HG03457 (cell line): ENCODE data around the gene NR4A1.

ENCODE experiments used
- ATAC-seq: cut with Tn5 transposase; IDR thresholded peaks from one replicate; pipeline ENCODE4 v1.9.1; 2021; ENCODE audit warnings: moderate number of reproducible peaks; ENCODE audit not compliant: unreplicated experiment

Gene NR4A1

DNA sequence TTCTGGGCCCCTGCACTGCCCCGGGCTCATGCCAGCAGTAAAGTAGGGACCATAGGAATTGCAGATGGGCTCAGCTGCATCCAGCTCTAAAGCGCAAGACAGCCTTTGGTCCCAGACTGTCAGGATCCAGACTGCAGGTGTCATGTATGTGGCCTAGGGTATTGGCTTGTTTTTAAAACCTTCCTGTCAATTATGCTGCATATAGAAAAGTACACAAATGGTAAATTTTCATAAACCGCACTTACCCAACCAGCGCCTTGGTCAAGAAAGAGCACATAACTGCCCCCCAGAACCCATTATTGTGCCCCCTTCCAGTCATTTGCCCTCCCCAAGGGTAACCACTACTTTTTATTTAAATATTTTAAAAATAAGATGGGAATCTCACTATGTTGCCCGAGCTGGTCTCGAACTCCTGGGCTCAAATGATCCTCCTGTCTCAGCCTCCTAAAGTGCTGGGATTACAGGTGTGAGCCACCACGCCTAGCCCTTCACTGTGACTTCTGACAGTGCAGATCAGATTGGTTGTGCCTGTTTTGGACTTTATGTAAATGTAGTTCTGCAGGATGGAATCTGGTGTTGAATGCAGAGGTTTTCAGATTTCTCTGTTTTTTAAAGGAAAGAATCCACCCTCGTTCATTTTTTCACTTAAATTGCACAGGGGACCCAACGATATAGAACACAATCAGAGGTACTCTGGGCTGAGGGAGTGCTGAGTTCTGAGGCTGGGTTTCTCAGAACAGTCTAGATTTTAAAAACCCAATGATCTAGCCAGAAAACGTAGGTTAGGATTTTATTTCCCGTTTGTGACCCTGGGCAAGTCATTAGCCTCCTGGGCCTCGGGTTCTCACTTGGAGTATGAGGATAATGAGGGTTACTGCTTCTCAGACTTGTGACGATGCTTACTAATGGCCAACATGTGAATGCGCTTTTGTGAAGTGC lies 6.7 kb downstream of the NR4A1 start:
- no peak for ATAC-seq

DNA sequence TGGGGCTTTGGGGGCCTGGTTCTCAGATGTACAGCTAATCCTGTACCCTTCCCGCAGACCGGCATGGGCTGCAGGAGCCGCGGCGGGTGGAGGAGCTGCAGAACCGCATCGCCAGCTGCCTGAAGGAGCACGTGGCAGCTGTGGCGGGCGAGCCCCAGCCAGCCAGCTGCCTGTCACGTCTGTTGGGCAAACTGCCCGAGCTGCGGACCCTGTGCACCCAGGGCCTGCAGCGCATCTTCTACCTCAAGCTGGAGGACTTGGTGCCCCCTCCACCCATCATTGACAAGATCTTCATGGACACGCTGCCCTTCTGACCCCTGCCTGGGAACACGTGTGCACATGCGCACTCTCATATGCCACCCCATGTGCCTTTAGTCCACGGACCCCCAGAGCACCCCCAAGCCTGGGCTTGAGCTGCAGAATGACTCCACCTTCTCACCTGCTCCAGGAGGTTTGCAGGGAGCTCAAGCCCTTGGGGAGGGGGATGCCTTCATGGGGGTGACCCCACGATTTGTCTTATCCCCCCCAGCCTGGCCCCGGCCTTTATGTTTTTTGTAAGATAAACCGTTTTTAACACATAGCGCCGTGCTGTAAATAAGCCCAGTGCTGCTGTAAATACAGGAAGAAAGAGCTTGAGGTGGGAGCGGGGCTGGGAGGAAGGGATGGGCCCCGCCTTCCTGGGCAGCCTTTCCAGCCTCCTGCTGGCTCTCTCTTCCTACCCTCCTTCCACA lies 7.6 kb downstream of the NR4A1 start:
- no peak for ATAC-seq

DNA sequence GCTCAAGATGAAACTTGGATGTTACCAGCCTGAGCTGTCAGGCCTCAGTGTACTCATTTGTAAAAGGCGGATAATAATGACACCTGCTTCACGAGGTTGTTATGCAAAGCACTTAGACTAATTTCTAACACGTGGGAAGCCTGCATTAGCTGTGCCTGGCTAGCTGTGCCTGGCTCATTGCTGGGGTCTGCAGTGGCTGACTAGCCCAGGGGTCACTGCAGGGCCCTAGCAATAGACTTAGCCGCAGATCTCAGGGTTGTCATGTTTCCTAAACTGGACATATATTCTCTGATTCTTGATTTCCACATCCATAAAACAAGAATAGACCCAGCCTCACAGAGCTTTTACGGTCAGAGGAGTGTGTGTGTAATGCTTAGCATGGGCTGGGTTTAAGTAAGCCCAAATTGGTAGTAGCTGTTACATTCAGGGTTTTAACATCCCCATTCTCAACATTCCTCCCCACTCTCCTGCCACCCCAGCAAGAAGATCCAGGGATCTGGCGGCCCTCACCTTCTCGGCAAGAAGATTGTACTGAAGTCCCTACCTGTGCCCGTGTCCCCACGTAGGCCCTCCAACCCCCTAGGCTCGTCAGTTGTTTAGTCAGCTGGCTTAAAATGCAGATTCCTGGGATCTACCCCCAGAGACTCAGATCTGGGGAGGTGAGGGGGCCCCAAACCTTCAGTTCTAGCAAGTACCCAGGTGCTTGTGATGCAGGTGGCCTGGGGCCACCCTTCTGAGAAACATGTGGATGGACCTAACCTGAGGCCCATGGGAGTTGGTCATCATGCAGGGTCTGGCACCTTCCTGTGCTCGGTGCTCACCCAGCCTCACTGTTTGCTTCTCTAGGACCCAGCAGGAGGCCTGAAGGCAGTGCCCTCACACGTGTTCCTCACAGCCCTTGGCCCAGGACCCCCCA lies 8.6 kb downstream of the NR4A1 start:
- ATAC-seq: no peak

DNA sequence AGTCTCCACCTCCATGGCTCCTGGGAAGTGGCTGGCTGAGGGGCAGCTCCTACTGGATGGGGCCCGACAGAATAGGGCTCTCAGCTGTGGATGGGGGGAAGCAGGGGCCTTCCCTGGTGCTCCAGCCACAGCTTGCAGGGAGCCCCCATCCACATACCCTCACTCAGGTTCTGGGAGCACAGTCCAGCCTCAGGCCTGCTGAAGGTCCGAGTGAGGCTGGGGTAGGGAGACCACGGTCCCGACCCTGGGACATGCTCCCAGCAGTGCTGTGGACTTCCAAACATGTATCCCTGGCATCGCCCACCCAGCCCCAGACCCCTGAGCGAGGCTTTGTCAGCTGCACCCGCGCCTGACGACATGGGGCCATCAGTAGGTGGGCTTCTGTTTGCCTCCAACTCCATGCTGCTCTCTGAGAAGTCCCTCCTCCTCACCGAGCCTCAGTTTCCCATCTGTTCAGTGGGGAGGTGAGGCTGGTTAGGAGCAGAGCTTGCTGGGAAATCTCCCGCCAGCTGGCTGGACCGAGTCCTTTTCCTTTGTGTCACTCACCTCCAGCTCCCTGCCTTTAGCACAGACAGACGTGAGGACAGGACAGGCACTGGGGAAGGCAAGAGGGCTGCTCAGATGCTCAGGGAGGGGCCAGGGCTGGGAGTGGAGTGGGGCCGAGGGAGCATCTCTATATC lies 9.4 kb downstream of the NR4A1 start:
- no peak for ATAC-seq

DNA sequence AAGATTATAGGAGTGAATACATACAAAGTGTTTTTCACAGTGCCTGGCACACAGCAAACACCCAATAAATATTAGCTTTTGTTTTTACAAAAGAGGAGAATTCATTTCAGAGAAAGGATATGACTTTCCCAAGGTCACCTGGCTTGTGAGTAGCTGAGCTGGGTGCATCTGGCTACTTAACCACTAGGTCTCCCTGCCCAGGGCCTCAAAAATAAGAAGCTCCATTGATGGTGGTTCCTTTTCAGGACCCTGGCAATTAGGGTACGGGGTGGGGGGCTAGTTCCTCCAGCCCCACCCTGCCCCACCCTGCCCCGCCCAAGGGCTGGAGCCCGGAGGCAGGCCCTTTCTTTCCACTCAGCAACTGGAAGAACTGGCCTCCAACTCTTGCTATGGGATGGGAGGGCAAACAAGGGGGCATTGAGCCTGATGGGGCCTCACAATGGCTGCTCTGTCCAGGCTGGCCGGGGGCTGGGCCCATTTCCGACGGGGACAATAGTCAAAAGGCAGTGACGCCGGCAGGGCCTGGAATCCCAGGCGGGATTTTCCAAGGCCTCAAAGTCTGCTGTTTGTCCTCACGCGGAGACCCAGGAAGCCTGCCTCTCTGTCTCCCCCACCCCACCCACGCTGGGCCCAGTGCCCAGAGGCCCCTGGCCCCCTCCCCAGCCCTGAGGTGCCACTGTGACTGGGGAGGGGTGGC lies 10.4 kb downstream of the NR4A1 start:
- ATAC-seq: no peak

DNA sequence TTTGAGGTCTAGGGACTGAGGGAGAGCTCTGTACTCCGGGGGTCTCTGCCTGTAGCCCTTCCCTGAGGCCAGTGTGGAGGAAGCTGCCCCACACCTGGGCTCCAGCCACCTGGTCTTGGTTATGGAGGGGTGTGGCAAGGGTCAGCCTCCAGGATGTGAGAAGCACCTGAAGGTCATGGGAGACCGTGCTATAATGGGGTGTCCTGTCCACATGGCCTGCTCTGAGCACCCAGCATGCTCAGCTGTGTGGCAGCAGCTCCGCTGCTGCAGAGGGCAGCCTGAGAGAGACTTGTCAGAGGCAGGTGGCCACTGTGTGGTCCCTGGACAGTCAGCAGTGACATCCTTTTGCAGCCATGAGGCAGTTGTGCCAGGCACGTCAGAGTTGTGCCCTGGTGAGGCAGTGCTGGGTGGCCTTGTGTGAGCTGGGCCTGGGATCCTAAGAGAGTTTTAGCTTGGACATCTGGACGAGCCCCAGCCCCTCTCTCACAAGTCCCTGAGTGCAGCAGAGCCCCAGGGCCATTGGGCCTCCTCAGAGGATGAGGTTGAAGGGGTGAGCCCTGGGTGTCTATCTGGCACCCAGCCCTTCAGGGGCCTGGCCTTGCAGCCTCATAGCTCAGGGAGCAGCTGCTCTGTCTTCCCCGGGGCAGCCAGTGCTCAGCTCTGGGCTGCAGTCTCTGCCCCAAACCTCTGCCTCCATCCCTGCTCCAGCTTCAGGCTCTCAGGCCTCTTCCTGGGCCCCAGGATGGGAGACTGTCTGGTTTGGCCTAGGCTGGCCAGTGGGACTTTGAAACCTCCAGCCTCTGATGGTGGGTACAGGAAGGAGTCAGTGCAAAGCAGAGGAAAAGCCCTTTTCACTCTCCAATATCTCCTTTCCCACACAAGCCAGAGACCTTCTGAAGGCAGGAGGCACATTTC lies 11.2 kb downstream of the NR4A1 start:
- ATAC-seq: no peak

DNA sequence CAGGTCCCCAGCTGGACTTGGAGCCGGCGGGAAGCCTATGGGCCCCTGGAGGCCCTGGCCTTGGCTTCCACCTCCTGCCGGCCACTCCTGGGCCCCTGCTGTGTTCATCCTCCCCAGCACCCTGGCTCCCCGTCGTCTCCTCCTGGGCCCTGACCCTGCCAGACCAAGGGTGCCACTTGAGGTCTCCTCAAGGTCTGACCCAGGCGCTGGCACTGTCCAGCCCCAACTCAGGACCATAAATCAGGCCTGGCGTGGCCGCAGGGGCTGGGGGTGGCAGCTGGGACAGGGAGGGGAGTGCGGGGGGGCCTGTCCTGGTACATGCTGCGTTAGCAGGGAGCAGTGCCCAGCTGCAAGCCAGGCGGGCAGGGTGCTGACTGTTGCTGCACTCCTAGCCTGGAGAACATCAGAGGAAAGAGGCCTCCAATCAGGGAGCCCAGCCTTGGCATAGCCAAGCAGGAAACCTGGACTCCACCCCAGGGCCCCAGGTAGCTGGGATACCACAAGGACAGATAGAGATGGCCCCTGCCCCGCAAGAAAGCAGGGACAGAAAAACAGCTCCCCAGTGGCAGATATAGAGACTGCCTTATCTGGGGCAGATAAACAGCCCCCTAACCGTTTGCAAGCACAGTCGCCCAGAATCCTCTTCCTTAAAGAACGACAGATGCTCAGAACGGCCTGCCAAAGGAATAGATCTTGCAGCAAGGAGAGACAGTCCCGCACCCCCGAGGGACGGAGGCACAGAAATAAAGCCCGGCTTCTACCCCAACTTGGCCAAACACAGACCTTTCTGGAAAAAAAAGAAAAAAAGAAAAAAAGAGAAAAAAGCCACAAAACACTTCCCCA lies 12.1 kb downstream of the NR4A1 start:
- no peak for ATAC-seq

DNA sequence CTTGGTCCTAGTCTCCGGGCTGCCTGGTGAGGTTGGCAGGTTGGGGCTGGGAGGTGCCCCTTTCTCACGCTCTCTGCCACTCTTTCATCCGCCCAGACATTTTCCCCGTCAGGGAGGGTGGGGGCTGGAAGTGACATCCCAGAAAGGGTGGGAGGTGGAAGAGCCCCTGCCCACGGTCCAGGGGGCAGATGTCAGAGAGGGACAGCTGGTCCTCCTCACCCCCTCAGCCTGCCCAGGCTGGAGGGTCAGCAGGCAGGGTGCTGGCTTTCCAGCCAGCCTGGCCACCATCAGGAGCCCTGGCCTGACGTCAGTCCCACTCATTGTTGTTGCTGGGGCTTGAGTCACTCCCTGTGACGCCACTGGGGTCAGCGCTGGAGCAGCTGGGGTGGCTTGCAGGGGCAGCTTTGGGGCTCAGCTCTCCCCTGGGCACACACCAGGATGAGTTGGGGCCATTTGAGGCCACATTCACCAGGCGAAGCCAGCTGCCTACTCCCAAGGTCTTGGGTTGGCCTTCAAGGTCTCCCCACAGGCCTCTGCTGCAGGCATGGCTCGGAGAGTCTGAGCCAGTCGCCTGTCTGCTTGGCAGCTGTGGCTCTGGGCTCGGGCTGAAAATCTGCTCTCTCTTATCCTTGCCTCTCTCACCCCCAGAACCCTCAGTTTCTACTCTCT lies 12.9 kb downstream of the NR4A1 start:
- no peak for ATAC-seq

DNA sequence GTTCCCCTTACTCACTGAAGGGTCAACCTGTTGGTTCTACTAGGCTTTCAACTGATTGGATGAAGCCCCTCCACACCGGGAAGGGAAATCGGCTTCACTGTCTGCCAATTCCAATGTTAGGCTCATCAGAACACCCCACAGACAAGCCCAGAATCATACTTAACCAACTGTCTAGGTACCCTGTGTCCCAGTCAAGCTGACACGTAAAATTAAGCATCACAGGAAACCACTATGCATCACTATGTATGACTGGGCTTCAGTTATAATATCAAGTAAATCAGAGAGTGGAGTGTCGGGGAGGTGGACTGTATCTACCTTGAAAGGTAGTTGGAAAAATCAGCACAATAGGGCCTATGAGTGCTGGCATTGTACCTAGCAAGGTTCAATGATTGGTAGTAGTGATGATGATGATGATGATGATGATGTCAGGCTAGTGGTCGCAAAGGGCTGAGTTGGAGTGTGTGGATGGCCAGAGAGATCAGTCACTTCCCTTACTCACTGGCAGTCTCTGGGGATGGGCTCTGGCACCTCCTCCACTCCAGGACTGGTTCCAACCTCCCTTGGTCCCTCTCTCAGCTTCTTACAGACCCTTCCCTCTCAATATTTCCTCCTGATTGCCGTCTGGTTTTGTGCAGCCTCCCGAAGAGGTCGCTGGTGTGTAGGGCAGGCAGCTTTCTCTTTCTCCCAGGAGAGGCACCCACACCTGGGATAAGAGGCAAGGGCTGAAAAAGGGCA lies 15.3 kb downstream of the NR4A1 start:
- ATAC-seq: no peak

DNA sequence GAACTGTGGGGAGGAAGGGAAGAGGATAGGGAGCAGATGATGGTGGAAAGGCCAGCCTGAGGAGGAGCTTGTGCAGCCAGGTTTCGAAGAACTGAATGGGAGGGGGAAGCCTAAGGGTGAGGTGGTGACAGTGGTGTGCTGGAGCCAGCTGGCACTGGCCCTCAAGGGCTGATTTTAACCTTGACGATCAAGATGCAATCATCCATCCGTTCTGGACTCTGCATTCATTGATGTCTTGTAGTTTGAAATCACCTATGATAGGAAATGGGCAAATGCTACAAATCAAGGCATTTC lies 15.8 kb downstream of the NR4A1 start:
- no peak for ATAC-seq

DNA sequence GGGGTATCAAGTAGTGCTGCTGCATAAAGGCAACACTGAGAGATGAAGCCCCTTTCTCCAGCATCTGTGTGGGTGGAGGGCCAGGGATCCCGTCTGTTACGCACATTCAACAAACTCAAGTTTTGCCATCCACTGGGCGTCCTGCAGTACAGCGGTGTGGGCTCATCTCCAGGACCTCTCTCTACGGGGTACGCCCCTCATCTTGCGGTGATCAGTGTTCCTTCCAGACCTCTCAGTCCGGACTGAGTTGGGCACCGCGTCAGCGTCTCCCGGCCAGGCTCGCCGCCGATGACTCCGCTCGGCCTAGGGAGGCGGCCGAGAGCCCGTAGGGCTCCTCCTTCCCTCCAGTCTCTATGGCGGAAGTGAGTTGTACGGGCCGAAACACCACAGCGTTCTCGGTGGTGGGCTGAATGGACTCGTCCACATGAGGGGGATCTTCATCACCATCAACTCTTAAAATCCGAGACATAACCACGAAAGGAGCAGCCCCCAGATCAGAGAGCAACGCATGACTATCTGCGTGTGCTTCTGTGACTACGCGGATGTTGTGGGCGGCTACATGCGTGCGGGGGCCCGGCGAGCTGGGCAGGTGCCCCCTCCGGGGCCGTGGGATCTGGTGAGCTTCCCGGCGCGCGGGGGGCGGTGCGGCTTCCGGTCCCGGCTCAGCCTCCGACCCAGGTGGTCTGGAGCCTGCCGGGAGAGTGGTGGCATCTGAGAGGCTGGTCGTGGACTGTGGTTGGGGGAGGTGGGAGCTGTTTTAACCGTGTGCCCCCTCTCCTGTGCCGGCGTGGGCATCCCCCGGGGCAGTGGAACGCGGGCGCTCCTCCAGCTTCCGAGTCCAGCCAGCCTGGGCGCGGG lies 18.3 kb downstream of the NR4A1 start, which contains the start of gene ATG101:
TSS of gene ATG101 (plus strand) at position 652 of the 858 bp plus-strand sequence. CDS start 3,673 bp downstream, outside the sequence.
- peak; percentile 83 for ATAC-seq

DNA sequence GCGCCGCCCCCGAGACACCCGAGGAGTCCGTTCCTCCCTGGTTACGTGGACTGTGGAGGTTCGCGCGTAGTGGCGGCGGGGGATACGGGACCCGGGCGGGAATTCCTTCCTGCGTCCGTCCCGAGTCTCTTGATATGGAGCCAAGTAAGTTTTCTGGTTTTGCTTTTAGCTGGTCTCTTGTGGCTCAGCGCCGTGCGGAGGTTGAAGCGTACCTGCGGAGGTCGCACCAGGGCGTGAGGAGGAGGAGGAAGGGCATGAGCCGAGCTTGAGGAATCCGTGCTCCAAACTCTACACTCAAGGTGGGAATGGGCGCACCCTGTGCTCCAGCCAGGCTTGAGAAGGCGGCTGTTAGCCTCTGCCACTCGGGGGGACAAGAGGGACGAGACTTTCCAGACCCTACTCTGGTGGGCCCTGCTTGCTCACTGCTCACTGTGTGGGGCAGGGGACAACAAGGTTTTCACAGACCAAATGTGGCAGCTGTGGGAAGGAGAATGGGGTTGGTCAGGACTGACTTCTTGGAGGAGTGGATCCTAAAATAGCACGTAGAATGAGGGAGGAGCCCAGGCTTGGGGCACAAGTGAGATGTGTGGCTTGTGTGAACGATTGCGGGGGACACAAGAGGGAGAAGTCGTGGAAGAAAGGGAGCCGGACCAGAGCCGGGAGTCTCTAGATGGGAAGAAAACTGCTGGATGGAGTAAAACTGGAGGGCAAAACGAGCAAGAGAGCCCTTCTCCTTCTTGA lies 19.1 kb downstream of the NR4A1 start:
- ATAC-seq: peak; percentile 12

DNA sequence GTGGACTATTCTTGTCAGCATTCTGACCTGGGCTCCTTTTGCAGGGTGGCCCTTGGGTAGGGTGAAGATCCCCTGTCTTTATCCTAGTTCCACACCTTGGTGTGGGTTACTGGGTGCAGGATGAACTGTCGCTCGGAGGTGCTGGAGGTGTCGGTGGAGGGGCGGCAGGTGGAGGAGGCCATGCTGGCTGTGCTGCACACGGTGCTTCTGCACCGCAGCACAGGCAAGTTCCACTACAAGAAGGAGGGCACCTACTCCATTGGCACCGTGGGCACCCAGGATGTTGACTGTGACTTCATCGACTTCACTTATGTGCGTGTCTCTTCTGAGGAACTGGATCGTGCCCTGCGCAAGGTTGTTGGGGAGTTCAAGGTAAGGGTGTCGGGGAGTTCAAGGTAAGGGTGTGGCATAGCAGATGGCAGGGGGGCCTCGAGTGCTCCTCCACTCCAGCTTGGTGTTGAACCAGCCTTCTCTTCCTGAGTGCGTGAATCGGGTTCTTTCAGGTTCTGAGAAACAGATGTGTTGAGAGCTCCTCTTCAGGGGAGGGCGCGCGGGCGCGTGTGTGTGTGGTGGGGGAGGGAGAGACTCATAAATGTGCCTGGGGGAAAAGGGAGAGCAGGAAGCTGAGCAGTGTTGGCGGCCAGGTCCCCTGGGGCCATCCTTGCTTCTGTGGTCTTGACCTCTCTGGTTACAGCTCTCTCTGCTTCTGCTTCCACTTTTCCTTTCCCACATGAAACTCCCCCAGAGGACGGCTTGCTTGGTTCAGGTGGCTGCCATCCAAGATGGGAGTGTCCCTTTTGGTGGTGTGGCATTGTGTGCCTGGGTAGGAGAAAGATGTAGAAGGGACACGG lies 22.5 kb downstream of the NR4A1 start:
- no peak for ATAC-seq

DNA sequence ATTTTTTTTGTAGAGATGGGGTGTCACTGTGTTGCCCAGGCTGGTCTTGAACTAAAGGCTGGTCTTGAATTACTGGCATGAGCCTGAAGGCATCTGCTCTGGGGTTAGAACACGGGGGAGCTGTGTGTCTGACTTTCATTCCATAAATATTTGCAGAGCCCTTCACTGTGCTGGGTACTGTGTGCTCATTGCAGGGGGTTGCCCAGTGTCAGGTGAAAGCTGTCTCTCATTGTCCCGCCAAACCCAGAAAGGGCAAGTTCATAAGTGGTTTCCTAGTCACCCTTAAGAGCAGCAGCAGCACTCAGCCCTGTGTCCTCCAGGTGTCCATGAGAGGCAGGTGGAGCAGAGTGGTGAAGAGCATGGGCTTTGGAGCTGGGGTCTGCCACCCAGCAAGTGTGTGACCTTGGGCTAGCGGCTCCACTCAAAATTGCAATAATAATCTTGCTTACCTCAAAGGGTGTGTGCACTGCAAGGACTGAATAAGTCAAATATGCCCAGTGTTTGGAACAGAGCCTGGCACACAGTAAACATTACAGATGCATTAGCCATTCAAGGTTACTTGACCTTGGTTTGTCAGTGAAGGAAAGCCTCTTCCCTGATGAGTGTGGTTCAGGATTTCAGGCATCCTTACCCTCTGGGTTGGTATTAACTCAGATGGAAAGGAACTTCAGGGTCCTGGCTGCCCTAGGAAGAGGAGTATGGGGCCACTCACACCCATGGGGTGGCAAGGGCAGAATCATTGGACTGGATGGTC lies 23.9 kb downstream of the NR4A1 start:
- no peak for ATAC-seq
